Renal cortical epithelial cell (primary cell): Measurements from ENCODE around the gene HMOX1. TPM values are rescaled to one million over a fixed set of nuclear protein-coding genes. Genes with fewer than 3 reads are reported as not detected.
A peak's percentile ranks its signal among the peaks of the same experiment; 100 is the strongest.

ENCODE experiments used
- DNase-seq: peaks from one replicate; pipeline ENCODE4 v3.0.0-alpha.2; 2011; ENCODE audit warnings: low read depth
- total RNA-seq: library from RNA; depleted of rRNA; stranded (reverse); fragments of >200 nt; gene quantifications from 2 replicates; pipeline ENCODE4 v1.2.3, GENCODE V29; 2014

Gene HMOX1
- total RNA-seq, 1 donor from 2014 or later, result 46.6 TPM

DNA sequence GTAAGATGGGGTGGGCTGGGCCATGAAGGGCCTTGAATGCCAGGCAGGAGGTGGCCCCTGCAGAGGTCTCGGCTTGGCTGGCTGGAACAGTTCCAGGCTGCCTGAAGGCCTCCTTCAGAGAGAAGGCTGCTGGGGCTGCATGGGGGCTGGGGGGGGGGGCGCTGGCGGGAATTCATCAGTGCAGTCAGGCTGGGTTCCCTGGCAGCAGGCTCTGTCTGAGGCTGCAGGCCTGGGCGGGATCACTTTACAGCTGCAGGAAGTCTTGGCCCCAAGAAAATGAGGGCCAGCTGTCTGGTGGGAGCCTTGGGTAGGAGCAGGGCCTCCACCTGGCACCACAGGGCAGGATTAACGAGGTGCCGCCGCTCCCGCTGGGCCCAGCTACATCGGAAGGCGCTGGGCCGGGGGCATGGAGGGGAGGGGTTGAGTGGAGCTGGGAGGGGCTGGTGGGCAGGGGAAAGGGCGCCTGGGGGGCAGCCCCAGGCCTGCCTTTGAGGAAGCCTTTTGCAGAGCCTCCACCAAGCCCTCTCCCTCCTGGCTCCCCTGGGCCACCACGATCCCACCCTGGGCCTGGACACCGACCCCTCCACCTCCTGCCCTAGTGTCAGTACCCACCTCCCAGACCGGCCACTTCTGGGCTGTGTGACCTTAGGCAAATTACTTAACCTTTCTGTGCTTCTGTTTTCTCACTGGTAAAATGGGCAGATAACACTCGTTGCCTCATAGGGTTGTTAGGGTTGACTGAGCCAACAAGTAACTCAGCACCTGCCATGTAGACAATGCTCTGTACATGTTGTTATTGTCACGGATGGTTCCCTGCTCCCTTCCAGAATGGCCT is 31.0 kb upstream of the HMOX1 start:
- DNase-seq, result peak; percentile 35

GRCh38 chr22:35350539-35351503 is 30.1 kb upstream of the HMOX1 start:
- DNase-seq, result peak; percentile 76

DNA sequence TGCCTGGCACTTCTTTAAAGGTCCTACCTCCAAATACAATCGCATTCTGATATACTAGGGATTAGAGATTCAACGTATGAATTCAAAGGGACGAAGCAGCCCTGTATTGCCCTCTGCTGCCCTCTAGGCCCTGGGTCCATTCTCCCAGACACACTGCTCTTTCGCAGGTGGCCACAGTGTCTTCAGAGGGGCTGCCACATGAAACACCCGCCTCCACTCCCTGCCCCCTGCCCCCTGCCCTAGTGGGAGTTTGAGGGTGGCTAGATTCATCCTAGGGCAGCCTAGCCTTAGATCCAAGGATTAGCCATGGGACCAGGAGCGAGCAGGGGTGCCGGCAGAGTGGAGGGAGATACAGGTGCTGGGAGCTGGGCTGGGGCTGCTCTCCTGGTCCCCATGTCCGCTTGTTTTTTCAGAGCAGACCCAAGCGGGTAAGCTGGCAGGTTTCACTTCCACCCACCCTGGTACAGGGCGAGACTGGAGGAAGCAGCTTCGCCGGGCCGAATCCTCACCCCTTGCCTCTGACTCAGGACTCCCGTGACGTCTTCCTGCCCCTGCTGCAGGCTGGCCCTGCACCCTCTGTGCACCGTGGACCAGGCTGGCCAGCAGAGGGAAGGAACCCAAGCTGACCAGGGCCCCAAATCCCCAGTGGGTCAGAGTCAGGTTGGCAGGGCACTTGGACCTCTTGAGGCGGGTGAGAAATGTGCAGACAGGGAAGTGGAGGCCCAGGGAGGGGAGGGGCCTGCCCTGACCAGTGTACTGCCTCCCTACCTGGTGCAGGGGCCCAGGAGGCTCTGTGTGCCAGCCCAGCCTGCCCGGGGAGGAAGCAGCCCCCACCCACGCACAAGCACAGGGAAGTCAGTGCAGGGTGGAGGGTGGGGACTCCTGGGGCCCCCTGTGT is 28.4 kb upstream of the HMOX1 start:
- DNase-seq, result peak; percentile 44

DNA sequence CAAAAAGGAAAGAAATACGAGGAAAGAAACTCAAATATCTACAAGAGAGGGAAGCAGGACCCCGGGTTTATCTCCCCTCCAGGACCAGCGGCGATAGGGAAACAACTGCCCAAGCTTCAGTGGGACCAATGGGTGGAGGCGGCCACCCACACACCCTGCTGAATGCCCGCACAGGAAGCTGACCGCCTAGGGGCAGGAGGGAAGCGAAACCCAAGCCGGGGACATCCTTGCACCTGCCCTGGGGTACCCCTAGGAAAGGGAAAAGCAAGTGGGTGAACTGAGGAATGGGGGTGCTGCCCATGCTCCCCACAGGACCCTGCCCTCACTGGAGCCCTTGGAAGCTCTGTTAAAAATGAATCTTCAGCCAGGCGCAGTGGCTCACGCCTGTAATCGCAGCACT is 27.6 kb upstream of the HMOX1 start:
- DNase-seq, result no peak

DNA sequence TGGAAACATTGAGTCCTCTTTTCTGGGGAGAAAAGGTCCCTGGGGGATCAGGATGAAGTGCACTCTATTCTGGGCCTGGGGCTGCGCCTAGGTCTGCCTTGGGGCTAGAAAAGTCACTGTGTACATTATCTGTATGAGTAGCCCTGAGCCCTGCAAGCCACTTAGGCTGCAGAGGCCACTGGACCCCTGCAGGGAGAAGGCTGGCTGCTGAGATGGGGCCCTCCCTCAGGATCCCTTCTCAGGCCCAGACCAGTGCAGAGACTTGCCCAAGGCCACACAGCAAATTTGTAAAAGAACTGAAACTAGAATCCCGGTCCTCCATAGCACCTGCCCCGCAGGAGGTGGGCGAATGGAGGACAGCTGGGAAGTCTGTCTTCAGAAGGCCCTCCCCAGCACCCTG is 26.8 kb upstream of the HMOX1 start:
- DNase-seq, result no peak

- peak; percentile 84 for DNase-seq
These were observed 22.8 kb upstream of the HMOX1 start for GRCh38 chr22:35357883-35358621.

DNA sequence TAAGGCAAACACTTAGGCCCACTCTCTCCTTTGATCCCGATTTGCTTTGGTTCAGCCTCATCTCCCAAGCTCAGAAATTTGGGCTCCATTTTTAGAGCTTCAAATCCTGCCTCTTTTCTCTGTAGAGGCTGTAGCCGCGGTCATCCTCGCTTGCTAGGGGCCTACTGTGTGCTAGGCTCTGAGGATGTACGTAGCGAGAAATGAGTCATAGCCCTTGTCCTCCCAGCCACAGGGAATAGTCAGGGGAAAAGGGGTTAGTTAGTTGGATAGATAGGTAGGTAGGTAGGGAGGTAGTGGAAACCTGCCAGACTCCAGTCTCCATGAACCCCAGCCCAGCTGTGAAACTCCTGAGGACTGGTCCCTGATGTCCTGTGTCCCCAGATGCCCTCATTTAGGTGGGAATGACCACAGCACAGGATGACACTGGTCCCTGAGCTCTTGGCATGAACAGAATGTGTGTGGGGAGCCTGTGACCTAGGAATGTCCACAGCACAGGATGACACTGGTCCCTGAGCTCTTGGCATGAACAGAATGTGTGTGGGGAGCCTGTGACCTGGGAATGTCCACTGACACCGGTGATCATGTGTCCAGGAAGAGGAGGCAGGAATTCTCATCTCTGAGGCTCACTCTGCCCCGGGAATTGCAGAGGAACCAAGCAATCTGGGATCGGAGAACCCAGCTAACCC is 21.4 kb upstream of the HMOX1 start:
- DNase-seq, result no peak

- no peak for DNase-seq
These were observed 19.8 kb upstream of the HMOX1 start for GRCh38 chr22:35361001-35361558.

DNA sequence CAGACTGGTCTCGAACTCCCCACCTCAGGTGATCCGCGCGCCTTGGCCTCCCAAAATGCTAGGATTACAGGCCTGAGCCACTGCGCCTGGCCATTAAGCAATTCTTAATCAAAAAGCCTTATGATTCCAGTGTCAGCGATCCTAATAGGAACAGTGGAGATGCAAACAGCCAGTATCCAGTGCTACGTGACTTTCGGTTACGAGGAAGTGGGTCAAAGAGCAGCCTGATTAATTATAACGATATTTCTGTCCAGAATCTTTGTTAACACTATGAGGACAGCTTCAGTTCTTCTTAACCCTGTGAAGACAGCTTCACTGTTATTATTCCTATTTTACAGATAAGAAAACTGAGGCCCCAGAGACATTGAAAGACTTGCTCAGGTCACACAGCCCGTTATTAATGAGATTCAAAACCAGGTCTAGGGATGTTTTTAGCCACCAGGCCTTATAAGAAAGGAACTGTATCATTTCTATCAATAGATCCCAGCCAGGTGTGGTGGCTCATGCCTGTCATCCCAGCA is 17.3 kb upstream of the HMOX1 start:
- DNase-seq, result no peak

GRCh38 chr22:35364230-35364629 is 16.7 kb upstream of the HMOX1 start:
- peak; percentile 84 for DNase-seq

DNA sequence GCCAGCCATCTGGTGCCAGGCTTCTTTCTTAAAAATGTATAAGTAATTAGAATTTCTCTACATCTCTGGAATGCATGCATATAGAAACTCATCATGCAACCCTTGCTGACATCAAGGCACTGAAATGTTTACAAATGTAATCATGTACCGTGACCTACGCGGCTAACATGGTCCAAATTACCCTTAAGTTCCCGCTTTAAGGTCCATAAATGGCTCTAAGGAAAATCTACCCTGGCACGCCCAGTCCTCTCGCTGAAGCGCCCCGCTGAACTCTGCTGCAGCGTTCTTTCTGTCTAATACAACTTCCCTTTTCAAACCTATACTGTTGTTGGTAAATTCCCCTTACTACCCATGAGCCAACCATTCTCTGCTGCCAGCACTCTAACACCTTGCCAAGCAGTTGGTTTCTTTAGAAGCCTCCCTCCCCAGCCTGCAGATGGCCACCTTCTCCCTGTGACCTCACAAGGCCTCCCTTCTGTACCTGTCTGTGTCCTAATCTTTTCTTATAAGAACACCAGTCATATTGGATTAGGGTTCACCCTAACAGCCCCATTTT is 13.5 kb upstream of the HMOX1 start:
- no peak for DNase-seq

- no peak for DNase-seq
These were observed 12.5 kb upstream of the HMOX1 start for GRCh38 chr22:35368386-35368785.

DNA sequence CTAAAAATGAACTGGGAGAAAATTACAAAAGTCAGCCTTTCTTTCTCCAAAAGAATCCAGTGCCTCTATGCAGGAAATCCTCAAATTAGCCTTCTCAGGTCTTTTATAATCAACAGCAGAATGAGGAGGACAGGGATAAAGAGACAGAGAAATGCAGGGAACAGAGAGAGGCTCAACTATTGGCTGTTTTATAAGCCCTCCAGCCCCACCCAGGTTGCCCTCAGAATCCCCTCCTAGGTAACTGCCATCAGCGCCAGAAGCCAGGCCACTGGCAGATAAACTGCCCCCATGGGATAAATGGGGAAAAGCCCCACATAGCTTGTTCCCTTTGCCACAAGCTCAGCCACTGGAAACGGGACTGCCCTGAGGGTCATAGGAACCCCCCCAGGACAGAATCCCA is 10.9 kb upstream of the HMOX1 start:
- no peak for DNase-seq

DNA sequence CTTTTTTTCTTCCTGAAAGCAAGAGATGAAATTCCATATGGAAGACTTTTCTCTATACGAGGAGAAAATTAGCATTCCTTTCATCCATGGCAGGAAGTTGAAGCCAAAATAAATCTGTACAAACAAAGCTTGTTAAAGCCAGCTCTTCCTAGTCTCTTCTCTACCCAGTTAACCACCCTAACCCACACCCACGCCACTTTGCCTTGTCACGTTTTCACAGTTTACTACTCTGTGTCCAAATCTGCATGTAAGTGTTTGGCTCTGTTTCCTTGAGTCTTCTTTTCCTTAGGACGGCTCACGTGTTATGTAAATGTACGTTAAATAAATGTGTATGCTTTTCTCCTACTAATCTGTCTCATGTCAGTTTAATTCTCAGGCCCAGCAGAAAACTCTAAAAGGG is 7.1 kb upstream of the HMOX1 start:
- no peak for DNase-seq

- no peak for DNase-seq
These were observed 5.9 kb upstream of the HMOX1 start for GRCh38 chr22:35375031-35375430.

GRCh38 chr22:35375526-35375925 is 5.4 kb upstream of the HMOX1 start:
- no peak for DNase-seq

- DNase-seq, result peak; percentile 99
These were observed 4.0 kb upstream of the HMOX1 start for GRCh38 chr22:35376728-35377472.

- DNase-seq, result no peak
These were observed 3.2 kb upstream of the HMOX1 start for GRCh38 chr22:35377735-35378134.

DNA sequence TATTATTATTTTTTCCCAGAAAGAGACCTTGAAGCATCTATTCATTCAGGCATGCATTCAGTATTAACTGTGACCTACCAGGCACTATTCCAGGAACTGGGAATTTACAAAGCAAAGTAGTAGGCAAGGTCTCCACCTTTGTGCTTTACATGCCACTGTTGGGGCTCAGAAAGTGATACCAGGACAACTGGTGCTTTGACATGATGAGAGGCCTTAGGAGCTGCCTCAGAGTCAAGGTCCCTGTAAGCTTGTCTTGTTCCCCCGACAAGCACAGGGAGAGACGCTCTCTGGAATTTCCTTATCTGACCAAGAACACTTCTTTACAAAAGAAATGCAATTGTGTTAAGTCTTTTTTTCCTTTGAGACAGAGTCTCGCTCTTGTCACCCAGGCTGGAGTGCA is 2.3 kb upstream of the HMOX1 start:
- DNase-seq, result no peak
